Mesendoderm (in vitro differentiated cells): ENCODE results near the gene MESP2.

Source experiments
- DNase-seq: peaks from one replicate; pipeline ENCODE4 v3.0.0; 2013
- H2AK5ac ChIP-seq: 2 replicates; pipeline ENCODE4 v1.6.1; 2013; ENCODE audit warnings: low read length, inconsistent platforms
- H2BK120ac ChIP-seq: 2 replicates; pipeline ENCODE4 v1.6.1; 2013; ENCODE audit warnings: low read depth, mild to moderate bottlenecking, low read length, moderate library complexity, mixed read lengths
- H2BK15ac ChIP-seq: replicated peaks from 2 replicates; pipeline ENCODE4 v1.6.1; 2013; ENCODE audit warnings: low read depth, mild to moderate bottlenecking, moderate library complexity
- H2BK5ac ChIP-seq: 2 replicates; pipeline ENCODE4 v1.6.1; 2013; ENCODE audit warnings: low read length, inconsistent platforms
- H3K18ac ChIP-seq: 2 replicates; pipeline ENCODE4 v1.6.1; 2013; ENCODE audit warnings: mild to moderate bottlenecking, low read length, mixed read lengths
- H3K23ac ChIP-seq: one replicate; pipeline ENCODE4 v1.6.1; 2013; ENCODE audit warnings: low read length
- H3K27ac ChIP-seq: 2 replicates; pipeline ENCODE4 v1.5.1; 2013; ENCODE audit warnings: low read depth, mild to moderate bottlenecking, inconsistent platforms, low read length, moderate library complexity
- H3K27me3 ChIP-seq: 2 replicates; pipeline ENCODE4 v1.6.1; 2013; ENCODE audit warnings: low read length, control low read depth, mild to moderate bottlenecking, inconsistent platforms; ENCODE audit not compliant: insufficient read depth, poor library complexity
- H3K36me3 ChIP-seq: 2 replicates; pipeline ENCODE4 v1.6.1; 2013; ENCODE audit warnings: low read length, inconsistent platforms; ENCODE audit not compliant: control insufficient read depth, insufficient read depth
- H3K4ac ChIP-seq: one replicate; pipeline ENCODE4 v1.6.1; 2013; ENCODE audit warnings: low read depth, mild to moderate bottlenecking, low read length, moderate library complexity
- H3K4me1 ChIP-seq: 2 replicates; pipeline ENCODE4 v1.6.1; 2013; ENCODE audit warnings: low read depth, low read length, inconsistent platforms; ENCODE audit not compliant: control insufficient read depth
- H3K4me2 ChIP-seq: 2 replicates; pipeline ENCODE4 v1.6.1; 2013; ENCODE audit warnings: low read length
- H3K4me3 ChIP-seq: 2 replicates; pipeline ENCODE4 v1.5.1; 2013; ENCODE audit warnings: mild to moderate bottlenecking, low read length
- H3K56ac ChIP-seq: one replicate; pipeline ENCODE4 v1.6.1; 2013; ENCODE audit warnings: low read length
- H3K79me1 ChIP-seq: 2 replicates; pipeline ENCODE4 v1.6.1; 2013; ENCODE audit warnings: low read length, inconsistent platforms
- H3K79me2 ChIP-seq: 2 replicates; pipeline ENCODE4 v1.6.1; 2013; ENCODE audit warnings: mild to moderate bottlenecking, low read length; ENCODE audit not compliant: control insufficient read depth, insufficient read depth
- H3K9ac ChIP-seq: 2 replicates; pipeline ENCODE4 v1.6.1; 2013; ENCODE audit warnings: low read length, inconsistent platforms
- H4K5ac ChIP-seq: one replicate; pipeline ENCODE4 v1.6.1; 2013; ENCODE audit warnings: low read length
- H4K8ac ChIP-seq: one replicate; pipeline ENCODE4 v1.6.1; 2013; ENCODE audit warnings: low read depth, mild to moderate bottlenecking, control low read depth, low read length, moderate library complexity
- WGBS: extraction: QIAGEN DNeasy Blood & Tissue Kit; methylation state at CpG from one replicate; pipeline ENCODE4 v1.1.7; 2013; ENCODE audit warnings: low lambda C conversion rate, missing lambda C conversion rate; ENCODE audit not compliant: insufficient coverage; ENCODE audit errors: extremely low coverage; 5-methylcytosine and 5-hydroxymethylcytosine counted together

The MESP2 gene

GRCh38 chr15:89814112-89814742 lies 38.1 kb downstream of the MESP2 start:
- no peak overlapping the region for H4K5ac ChIP-seq
- no CpG with 5 or more reads among the region's 56 CpGs for WGBS
- no peak overlapping the region for H3K27ac ChIP-seq
- no peak for DNase-seq
- H2BK120ac ChIP-seq = no peak overlapping the region
- H3K4me2 ChIP-seq = peak overlapping the region; percentile 44
- no peak overlapping the region for H3K23ac ChIP-seq
- peak overlapping the region; percentile 70 for H3K56ac ChIP-seq
- no peaks in the 10 kb centered on the region for H3K4me1 ChIP-seq
- peak overlapping the region; percentile 22 for H3K4me3 ChIP-seq
- H3K9ac ChIP-seq = peak overlapping the region; percentile 56
- no peaks in the 10 kb centered on the region for H3K36me3 ChIP-seq
- no peak overlapping the region for H2BK5ac ChIP-seq
- H4K8ac ChIP-seq = no peak overlapping the region
- no peak overlapping the region for H2AK5ac ChIP-seq
- H3K4ac ChIP-seq = no peak overlapping the region
- H2BK15ac ChIP-seq = no peak overlapping the region
- no peaks in the 10 kb centered on the region for H3K79me1 ChIP-seq
- H3K27me3 ChIP-seq = peaks cover 17% of the 10 kb centered on the region
- no peaks in the 10 kb centered on the region for H3K79me2 ChIP-seq
- no peak overlapping the region for H3K18ac ChIP-seq

GRCh38 chr15:89815769-89816168 lies 39.6 kb downstream of the MESP2 start:
- no peak overlapping the region for H2BK120ac ChIP-seq
- DNase-seq = no peak
- H3K27me3 ChIP-seq = peaks cover 17% of the 10 kb centered on the region
- no peak overlapping the region for H3K4me3 ChIP-seq
- no peak overlapping the region for H3K56ac ChIP-seq
- H3K79me1 ChIP-seq = no peaks in the 10 kb centered on the region
- H3K23ac ChIP-seq = no peak overlapping the region
- no peak overlapping the region for H3K18ac ChIP-seq
- H4K8ac ChIP-seq = no peak overlapping the region
- H3K4ac ChIP-seq = no peak overlapping the region
- no peak overlapping the region for H3K4me2 ChIP-seq
- no CpG with 5 or more reads among the region's 3 CpGs for WGBS
- no peak overlapping the region for H2AK5ac ChIP-seq
- H4K5ac ChIP-seq = no peak overlapping the region
- H2BK5ac ChIP-seq = no peak overlapping the region
- no peaks in the 10 kb centered on the region for H3K79me2 ChIP-seq
- H2BK15ac ChIP-seq = no peak overlapping the region
- no peaks in the 10 kb centered on the region for H3K4me1 ChIP-seq
- no peaks in the 10 kb centered on the region for H3K36me3 ChIP-seq
- H3K27ac ChIP-seq = no peak overlapping the region
- H3K9ac ChIP-seq = no peak overlapping the region

- Histone ChIP-seq H3K79me2 (no peaks in the 10 kb centered on the region), H3K4ac (no peak overlapping the region), H3K36me3 (no peaks in the 10 kb centered on the region), H3K4me3 (no peak overlapping the region), H2AK5ac (no peak overlapping the region), H2BK5ac (no peak overlapping the region), H3K4me1 (no peaks in the 10 kb centered on the region), H4K8ac (no peak overlapping the region), H3K9ac (no peak overlapping the region), H4K5ac (no peak overlapping the region), H2BK120ac (no peak overlapping the region), H3K4me2 (no peak overlapping the region), H3K79me1 (no peaks in the 10 kb centered on the region), H2BK15ac (no peak overlapping the region), H3K23ac (no peak overlapping the region), H3K27me3 (peaks cover 17% of the 10 kb centered on the region), H3K18ac (no peak overlapping the region), H3K56ac (no peak overlapping the region), H3K27ac (no peak overlapping the region)
- DNase-seq = no peak
- no CpG with 5 or more reads among the region's 10 CpGs for WGBS
Measured at GRCh38 chr15:89817701-89818280, 41.7 kb downstream of the MESP2 start.

- no peak overlapping the region for H4K5ac ChIP-seq
- H3K9ac ChIP-seq = no peak overlapping the region
- no peak overlapping the region for H3K23ac ChIP-seq
- H3K4ac ChIP-seq = no peak overlapping the region
- H2BK120ac ChIP-seq = no peak overlapping the region
- H3K4me2 ChIP-seq = no peak overlapping the region
- H2BK5ac ChIP-seq = no peak overlapping the region
- H3K4me1 ChIP-seq = no peaks in the 10 kb centered on the region
- no peak overlapping the region for H3K56ac ChIP-seq
- no peaks in the 10 kb centered on the region for H3K79me2 ChIP-seq
- WGBS = no CpG with 5 or more reads among the region's 10 CpGs
- no peak overlapping the region for H2AK5ac ChIP-seq
- no peaks in the 10 kb centered on the region for H3K36me3 ChIP-seq
- H4K8ac ChIP-seq = no peak overlapping the region
- H3K18ac ChIP-seq = no peak overlapping the region
- H2BK15ac ChIP-seq = no peak overlapping the region
- H3K27ac ChIP-seq = no peak overlapping the region
- H3K4me3 ChIP-seq = no peak overlapping the region
- peaks cover 17% of the 10 kb centered on the region for H3K27me3 ChIP-seq
- H3K79me1 ChIP-seq = no peaks in the 10 kb centered on the region
- DNase-seq = no peak
Measured at GRCh38 chr15:89818287-89818686, 42.2 kb downstream of the MESP2 start.

GRCh38 chr15:89820666-89821611 lies 44.8 kb downstream of the MESP2 start:
- no peak overlapping the region for H3K9ac ChIP-seq
- no peaks in the 10 kb centered on the region for H3K79me2 ChIP-seq
- no CpG with 5 or more reads among the region's 12 CpGs for WGBS
- H3K18ac ChIP-seq = no peak overlapping the region
- no peak overlapping the region for H3K4me2 ChIP-seq
- H2AK5ac ChIP-seq = no peak overlapping the region
- no peaks in the 10 kb centered on the region for H3K36me3 ChIP-seq
- H2BK15ac ChIP-seq = no peak overlapping the region
- no peak overlapping the region for H3K4me3 ChIP-seq
- no peak overlapping the region for H2BK5ac ChIP-seq
- H4K8ac ChIP-seq = no peak overlapping the region
- no peak overlapping the region for H2BK120ac ChIP-seq
- DNase-seq = no peak
- H4K5ac ChIP-seq = no peak overlapping the region
- no peak overlapping the region for H3K4ac ChIP-seq
- H3K27me3 ChIP-seq = peaks cover 6% of the 10 kb centered on the region
- no peak overlapping the region for H3K56ac ChIP-seq
- H3K79me1 ChIP-seq = no peaks in the 10 kb centered on the region
- no peak overlapping the region for H3K23ac ChIP-seq
- H3K4me1 ChIP-seq = no peaks in the 10 kb centered on the region
- no peak overlapping the region for H3K27ac ChIP-seq
